Heart left ventricle (tissue), 13 donors: ENCODE data around the gene GPC3.

Source experiments
- CTCF ChIP-seq, 12 donors: fragments of 200-600 bp; sonication (generic) in 4 of 12; IDR thresholded peaks; one replicate each; pipeline versions ENCODE4 v1.5.0 to v1.8.0; 2018 to 2022; ENCODE audit warnings: antibody characterized with exemption in 12 of 12, mild to moderate bottlenecking in 5 of 12
- POLR2A ChIP-seq, 2 donors: fragments of 450-650 bp; IDR thresholded peaks; one replicate each; pipeline ENCODE4 v1.6.1; 2017; ENCODE audit warnings: antibody characterized with exemption in 2 of 2, mild to moderate bottlenecking in 2 of 2, moderate library complexity in 2 of 2
- donor health status: ischemic (EF 13 %, LVEDD 7.1; RV severe dilation, severe dysfunction).
- donor health status: DM: no; HTN: yes; CAD: no.
- donor health status: DM: no; HTN: no; CAD: no.
- donor health status: ischemic (EF 25% LVEDD 6.9; RV normal size, moderate dysfunction).
- donor health status: ischemic (EF 25% LVEDD 5.7; RV mildly dilated, moderate dysfunction).
- donor health status: ischemic (EF 35%, LVEDD 5.7; RV mildly dilated, moderate dysfunction).
- donor health status: nonischemic (EF 11% LVEDD 7.7; RV severe dilation, severe dysfunction).
- donor health status: DM: yes; HTN: yes; CAD: no.
- donor health status: PGD.
- donor health status: ischemic (EF 29% LVEDD 5.4; RV normal size, mild dysfunction).
- donor health status: nonischemic (EF 23%, LVEDD 6.1; RV moderate dilation, normal function).

- no peak for TF ChIP-seq CTCF (IDR thresholded peaks at IDR 0.05)
- no peak for TF ChIP-seq POLR2A (IDR thresholded peaks at IDR 0.05)
Observed at GRCh38 chrX:133660281-133660680, 325.1 kb downstream of the GPC3 start.
